Stimulated activated CD4-positive, alpha-beta T cell treated with anti-CD3 and anti-CD28 coated beads, Interleukin-1b, Interleukin-23, amount 100 ng/mL, for 48 hours (primary cell): ENCODE measurements around the gene FILIP1L.

ENCODE experiments used
- DNase-seq: peaks from one replicate; pipeline ENCODE4 v3.0.0-alpha.2; 2020

FILIP1L gene

DNA sequence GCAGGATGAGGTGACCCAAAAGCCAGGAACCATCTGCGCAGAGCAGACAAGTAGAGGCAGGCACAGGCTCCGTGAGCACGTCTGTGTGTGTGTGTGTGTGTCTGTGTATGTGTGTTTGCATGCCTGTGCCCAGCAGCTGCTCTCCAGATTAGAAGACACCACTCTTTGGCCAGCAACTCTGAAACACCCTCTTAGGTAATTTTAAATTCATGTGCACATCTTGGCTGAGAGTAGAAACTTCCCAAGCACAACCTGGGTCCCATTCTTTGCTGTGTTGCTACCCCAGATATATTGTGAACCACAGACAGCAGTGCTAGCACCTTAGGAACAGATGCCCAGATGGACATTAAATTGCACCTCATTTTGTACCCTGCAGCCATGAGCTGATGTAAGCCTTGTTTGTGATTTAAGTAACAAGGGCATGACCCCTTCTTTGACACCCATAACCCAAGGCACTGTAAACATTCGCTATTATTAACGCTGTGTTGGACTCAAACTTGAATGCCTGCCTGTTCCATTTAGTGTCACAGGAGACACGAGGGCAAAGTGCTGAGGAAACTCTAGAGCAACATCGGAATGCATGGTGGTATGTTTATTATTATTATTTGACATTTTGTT is at the start of gene FILIP1L:
Gene FILIP1L (minus strand): TSS at position 89 of the 618 bp plus-strand sequence.
- DNase-seq: no peak

DNA sequence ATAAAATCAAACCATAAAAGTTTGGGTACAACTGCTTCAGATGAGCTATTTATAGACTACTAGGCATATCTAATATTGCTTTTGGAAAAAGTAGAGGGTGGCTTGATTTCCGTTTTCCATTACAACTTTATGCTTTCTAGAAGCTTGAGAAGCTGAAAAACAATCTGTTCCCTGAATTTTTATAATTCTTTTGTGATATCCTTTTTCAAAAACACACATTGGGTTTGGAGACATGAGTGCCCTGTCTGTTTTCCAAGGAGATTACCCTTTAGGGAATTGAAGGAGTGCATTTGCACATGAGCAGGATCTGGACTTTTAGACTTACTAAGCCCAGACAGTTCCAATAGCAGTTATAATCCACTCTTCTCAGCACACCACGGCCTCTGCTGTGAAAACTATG is 49.5 kb upstream of the FILIP1L start:
- DNase-seq: no peak

DNA sequence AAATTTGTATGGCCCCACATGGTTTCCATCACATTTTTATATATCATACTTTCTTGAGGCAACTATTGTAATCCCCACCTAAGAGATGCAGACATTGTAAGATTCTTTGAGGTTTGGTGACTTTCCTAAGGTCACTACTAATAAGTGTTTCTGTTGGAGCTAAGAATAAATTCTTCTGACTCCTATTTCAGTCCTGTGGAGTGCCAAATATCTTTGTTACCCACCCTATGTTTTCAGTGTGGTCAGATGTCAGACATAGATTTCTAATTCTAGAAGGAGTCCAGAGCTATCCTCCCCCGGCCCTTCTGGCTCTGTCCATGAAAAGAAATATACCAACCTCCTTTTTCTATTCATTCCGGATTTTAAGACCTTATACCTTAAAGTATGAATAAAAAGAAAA is 46.2 kb upstream of the FILIP1L start:
- no peak for DNase-seq

DNA sequence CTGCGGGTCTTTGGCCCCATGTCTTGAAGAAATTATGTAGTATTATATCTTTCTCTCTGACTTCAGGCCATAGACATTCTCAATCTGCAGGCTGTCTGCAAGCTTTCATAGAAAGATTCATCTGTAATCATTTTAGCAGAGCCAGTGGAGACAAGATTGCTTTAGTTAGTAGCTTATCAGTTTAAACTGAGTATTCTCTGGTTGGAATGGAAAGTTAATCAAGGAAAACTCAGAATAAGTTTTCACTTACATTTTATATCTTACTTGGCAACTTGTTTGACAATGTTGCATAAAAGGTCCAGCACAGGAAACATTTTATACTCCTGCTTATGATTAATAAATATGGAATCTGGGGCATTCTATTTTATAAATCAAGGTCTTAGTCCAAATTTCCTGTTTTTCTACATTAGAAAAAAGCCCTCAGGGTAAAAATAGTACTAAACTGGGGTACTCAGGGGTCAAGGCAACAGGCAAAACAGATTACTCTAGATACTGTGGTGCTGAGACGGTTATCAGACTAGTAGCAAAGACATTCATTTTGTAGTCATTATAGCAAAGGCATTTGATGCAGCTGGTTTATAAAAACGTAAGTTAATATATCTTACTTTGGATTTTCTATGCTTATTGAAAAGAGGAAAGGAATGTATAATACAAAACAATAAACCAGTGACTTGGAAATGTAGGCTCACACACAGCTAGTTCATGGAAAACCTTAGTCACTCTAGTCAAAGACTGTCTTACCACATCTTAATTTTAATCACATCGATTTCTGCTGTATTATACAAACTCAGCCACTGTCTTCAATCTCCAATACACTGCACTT is 45.2 kb upstream of the FILIP1L start:
- no peak for DNase-seq

DNA sequence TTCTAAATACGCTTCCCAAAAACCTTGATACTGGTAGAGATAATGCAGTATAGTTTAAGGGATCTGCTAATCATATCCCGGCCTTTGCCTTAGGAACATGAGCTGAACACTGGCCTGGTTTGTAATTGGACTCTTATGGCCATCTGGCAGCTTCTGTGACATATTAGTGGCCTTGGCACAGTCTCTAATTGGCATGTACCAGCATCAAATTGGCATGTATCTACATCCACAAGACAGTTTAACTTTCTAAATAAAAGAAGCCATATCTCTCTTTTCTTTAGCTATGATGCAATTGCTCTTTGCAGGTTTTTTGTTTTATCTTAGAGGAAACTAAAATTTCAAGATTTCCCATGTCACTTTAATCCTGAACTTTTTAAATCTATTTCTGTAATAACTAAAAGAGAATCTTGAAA is 44.6 kb upstream of the FILIP1L start:
- no peak for DNase-seq

DNA sequence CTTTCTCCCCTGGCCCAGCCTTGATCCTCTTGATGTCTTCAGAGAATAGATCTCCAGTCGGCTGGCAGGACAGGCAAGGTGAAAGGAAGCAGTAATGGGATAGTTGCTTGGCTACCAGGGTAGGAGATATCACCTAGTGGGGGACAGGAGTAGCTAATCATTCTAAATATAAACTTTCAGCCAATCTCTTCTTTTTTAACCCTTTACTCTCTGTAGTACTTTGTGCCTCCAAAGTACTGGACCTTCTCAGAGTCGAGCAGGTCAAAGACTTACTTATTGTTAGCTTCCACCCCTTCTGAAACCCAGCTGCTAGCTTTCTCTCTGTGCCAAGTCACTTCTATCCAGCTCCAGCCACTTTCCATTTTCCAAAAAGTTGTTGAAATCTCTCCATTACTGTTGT is 43.4 kb upstream of the FILIP1L start:
- DNase-seq: no peak

DNA sequence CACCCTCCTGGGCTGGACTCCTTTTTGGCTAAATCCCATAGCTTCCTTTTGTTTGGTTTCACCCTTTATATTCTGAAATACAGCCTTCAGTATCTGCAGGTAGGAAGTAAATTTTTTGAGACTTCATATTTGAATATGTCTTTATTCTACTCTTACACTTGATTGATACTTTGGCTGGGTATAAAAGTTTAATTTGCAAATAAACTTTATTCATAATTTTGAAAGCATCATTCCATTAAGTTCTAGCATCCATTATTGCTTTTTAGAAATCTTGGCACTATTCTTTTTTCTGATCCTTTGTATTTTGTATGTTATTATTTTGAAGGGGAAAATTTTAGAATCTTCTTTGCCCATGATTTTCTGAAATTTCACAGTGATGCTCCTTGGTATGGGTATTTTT is 41.3 kb upstream of the FILIP1L start:
- DNase-seq: no peak

DNA sequence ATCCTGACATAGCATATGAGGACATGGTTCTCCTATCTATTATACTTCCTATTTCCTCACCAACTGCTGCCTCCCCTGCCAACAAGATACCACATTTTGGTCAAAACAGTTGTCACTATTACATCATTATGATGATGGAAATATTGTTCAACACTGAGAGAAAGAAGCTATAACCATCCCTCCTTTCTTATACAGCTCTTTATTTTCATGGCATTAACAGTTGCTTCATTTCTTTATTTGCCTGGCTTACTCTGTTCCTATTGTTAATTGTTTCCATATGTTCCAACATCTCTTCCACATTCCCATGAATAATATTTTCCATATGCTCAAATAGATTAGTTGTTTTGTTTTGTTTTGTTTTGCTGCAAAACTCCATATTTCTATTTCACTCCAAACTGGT is 40.8 kb upstream of the FILIP1L start:
- DNase-seq: no peak

DNA sequence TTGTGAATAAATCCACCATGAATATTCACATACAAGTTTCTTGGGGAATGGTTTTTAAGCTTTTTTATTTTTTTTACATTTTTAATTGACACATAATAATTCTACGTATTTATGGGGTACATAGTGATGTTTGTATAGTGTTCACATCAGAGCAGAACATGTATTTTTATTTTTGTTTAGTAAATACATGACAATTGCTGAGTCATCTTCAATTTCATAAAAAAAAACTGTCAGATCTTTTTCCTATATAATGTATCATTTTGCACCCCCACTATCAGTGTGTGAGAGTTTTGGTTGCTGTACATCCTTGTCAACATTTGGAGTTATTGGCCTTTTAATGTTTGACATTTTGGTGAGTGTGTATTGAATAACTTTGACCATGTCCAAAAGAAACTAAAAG is 39.9 kb upstream of the FILIP1L start:
- no peak for DNase-seq

DNA sequence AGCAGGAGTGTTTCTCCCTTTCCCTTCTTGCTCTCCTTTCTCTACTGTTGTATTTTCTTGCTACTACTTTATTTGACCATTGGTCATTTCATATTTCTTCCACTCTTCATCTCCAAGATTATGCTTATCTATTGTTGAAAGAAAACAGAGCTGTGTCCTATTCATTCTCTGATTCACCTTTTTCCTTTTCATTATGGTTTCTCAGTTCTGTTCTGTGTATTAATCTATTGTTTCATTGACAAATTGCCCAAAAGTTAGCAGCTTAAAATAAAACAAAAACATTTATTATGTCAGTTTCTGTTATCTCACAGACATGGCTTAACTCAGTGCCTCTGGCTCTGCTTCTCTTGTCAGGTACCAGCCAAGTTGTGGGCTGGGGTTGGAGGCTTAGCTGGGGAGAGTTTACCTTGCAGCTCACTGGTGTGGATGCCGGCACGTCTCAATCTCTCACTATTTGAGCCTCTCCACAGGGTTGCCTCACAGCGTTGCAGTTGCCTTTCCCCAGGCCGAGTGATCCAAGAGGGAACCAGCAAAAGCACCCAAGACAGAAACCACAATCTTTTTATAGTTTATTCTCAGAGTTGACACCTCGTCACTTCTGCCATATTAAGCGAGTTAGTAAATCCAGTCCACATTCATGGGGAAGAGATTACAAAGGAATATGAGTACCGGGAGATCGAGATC is 36.9 kb upstream of the FILIP1L start:
- no peak for DNase-seq

DNA sequence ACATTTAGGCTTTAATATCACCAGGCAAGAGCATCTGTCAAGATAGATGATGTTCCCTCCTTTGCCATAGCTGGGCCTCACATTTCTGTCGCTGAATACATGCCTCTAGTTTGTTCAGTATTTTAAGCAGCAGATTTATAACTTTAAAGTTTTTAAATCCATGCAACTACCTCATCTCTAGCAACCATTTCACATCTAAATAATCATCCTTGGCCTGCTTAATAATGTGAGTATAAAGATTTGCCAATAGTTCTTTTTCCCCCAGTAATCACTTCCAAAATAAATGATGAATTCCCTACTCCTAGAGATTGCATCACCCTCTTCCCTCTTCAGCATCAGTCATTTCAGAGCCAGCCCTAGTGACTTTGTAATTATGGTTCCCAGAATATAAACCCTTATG is 36.2 kb upstream of the FILIP1L start:
- DNase-seq: no peak

DNA sequence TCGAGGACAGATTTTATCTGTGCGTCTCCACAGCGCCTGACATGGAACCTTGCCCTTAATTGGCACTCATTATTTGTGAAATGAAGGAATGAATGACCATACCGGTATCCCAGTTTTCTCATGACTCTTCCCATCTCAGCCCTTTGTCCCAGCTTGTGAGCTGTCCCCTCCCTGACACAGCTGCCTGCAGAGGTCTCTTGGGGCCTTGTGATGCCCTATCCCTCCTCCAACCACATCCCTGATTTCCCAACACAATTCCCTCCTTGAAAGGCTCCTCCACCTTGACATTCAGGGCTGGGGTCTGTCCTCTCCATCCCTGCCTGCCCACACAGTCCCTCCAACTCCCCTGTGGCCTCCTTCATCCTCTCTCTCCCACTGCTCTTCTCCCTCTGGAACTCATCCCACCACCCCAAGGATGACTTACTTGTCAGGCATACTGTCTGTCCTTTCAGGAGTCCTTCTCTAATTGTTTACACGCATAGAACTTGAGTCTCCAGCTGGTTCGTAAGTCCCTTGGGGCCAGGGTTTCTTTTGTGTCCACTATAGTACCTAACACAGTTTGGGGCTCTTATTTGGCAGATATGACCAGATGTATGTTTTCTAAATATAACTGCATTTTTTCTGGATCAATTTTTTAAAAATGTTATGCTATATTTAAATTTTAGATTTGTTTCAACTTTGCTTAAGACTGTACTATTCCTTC is 35.6 kb upstream of the FILIP1L start:
- no peak for DNase-seq

DNA sequence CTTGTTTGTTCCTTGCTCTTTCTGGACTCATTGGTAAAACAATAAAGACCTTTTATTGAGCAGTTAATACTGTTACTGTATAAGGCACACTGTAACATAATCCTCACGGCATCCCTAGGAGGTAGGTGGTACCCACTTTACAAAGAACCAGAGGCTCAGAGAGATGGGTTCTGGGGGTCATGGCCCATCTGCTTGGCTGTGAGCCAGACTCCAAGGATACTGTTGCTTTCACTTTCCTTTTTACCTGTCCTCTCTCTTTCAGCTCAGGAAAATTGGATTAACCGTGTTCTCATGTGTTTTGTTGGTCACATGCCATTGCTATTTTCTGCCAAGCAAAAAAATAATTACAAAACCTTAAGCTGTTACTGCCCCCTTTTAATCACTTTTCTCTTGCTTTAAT is 34.8 kb upstream of the FILIP1L start:
- no peak for DNase-seq

DNA sequence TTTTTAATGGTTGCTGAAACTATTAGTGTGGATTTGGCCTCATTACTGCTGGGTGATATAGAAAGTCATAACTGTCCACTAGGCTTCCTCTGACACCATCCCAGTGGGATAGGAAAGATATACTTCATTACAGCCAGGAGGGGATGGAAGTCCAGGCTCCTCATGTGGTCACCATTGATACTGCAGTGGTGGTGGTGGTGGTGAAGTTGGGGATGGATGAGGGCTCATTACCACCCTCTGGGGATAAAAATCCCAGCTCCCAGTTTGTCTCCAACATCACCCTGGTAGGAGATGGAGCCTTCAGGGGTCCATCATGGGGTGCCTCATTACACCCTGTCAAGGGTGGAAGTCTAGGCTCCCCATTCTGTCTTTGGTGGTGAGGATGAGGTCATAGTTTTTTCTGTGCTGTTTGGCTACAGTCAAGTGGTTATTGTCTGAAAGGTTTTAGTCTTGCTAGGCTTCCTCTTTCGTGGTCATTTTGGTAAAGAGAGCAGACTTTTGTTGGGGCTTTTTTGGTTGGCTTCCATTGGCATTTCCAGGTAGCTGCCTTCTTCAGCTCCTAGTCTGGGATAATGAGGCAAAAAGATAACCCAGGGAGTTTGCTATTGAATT is 30.1 kb upstream of the FILIP1L start:
- no peak for DNase-seq

DNA sequence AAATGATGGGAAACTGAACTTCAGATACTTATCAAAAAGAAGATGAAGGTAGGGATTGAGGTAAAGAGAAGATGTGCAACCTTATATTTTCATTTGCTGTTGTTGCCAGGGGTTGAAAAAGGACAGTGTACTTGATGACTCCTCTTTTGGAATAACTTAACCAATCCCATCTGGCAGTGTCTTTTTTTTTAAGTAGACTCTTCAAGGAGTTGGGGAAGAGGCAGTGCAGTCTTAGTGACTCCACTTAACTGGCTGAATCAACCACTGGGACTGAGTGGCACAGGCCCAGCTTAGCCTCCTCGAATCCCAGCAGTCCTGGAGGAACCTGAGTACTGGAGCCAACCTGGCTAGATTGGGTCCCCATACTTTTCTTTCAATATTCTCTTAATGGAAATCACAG is 27.3 kb upstream of the FILIP1L start:
- no peak for DNase-seq

DNA sequence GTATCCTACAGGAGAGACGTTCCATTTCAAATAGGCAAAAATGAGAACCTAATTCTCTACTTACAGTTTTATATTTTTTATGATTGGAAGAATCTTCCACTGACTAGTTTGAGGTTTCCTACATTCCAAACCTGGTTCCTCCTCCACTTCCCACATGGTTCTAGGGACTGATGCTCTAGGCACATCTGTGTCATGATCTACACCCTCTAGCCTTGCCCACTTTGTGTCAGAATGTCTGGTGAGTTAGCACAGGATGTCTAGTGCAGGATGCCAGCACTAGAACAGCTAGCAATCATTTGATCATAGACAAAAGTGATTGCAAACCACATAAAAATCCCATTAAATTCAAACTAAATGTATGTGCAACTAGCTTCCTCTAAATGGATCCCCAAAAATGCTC is 26.7 kb upstream of the FILIP1L start:
- DNase-seq: no peak

DNA sequence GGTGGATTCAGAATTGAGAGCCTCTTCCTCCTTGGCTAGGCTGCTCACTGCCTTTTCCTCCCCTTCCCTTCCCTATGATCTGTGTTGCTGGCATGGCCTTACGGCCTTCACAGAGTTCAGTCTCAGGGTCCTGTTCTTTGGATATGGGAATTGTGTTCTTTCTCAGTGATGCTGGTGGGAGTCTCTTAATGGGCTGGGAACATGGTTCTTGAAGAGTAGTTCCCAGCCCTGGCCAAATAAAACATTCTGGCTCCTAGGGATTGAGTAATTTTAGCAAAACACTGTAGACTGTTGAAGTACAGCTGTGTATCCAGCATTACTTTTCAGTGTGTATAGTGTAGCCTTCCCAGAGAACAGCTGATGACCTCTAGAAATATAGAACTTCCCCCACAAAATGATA is 22.6 kb upstream of the FILIP1L start:
- no peak for DNase-seq

DNA sequence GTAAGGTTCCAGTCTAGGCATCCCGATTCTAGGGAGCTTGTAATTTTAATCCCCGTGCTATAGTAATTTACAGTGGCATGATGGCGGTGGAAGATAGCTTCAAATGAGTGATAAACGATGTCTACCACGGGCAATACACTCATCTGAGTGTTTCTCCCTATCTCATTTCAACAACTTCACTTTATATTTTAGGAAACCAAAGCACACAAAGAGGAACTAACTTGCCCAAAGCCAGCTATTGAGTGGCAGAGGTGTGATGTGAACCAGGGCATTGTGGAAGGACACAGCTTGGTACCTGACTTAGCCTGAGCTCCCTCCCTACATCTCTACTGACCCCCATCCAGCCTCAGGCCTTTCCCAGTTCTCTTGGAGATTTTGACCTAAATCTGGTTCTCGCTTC is 16.9 kb upstream of the FILIP1L start:
- DNase-seq: no peak

DNA sequence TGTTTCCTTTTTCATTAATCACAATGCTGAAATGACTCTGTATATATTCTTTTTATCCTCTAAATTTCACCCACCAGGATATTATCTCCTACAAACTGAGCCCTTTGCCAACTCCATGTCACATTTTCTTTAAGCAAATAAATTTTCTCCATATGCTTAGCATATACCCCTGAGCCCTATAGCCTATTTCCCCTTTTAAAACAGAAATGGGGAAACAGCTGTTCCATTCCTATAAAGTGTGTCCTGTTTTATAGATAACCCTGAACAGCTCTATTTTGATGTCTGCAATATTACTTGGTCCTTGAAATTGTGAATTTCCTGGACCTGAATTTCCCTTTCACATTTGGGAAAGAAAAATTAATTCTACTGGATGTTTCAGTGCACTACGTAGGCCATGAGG is 15.6 kb upstream of the FILIP1L start:
- DNase-seq: no peak

DNA sequence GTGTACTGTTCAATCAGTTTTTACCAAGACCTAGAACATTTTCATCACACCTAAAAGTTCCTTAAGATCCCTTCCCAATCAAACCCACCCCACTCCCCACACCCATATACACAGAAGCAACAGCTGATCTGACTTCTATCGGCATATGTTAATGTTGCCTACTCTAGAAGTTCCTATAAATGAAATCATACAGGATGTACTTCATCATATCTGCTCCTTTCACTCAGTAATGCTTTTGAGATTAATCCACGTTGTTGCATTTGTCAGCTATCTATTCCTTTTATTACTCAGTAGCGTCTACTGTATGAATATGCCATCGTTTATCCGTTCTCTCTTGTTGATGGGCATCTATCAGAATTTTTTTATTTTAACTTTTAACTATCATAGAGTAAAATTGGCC is 14.3 kb upstream of the FILIP1L start:
- no peak for DNase-seq

DNA sequence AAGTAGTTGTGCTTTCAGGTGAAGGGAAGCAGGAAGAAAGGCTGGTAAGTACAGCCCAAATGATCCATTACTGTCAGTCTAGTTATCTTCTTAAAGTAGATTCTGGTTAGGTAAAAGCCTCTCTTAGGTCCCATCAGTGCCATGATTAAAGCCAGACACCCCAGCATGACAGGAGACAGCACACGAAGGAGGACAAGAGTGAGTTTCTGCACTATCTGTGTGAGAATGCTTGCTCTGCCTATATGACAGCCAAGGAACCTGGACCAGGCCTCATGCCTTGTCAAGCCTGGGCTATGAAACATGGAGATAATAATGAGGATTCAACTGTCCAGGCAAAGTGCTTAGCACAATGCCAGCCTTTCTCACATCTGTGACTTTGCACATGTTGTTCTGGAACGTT is 13.5 kb upstream of the FILIP1L start:
- DNase-seq: no peak

DNA sequence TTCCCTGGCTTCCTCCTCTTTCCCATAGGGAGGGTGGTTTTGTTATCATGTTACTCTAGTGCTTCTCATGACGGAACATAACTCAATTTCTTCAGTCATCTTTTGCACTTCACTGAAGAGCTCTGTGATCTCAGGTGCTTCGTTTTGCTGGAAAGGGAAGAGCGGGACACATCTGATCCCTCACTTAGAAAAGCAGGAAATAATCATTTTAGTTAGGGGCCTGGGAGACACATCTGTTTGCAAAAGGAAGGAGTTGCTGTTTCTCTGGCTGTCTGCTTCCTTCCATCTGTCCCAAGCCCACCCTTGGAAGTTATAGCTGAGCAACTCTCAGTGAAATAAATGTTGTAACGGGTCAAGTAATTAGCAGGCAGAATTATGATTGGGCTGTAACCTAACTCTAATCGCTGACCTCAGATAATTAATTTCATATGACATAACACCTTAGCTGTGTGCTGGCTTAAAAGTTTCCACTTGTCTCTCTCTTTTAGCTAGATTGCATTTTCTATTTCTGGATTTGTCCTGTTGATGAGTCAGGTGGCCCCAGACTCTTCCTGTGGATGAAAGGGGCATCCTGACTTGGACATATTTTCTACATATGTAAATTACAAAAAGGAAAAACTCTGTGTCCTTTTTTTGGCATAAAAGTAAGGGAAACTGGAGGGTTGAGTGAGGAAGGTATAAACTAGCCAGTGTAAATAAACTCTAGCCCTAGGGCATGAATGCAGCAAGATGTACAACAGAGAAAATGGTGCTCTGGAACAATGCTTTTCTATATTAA is 11.0 kb upstream of the FILIP1L start:
- no peak for DNase-seq
